GM21717 (cell line): ENCODE results near the gene DOCK6.

Experiments used
- ATAC-seq: cut with Tn5 transposase; IDR thresholded peaks from one replicate; pipeline ENCODE4 v1.9.1; 2021; ENCODE audit warnings: mild to moderate bottlenecking, moderate library complexity; ENCODE audit not compliant: unreplicated experiment

DOCK6 gene

GRCh38 chr19:11251217-11251616, 11.1 kb downstream of the DOCK6 start:
- ATAC-seq, result no peak

GRCh38 chr19:11248852-11249251, 13.5 kb downstream of the DOCK6 start:
- no peak for ATAC-seq

GRCh38 chr19:11247934-11248333, 14.4 kb downstream of the DOCK6 start:
- ATAC-seq, result no peak

DNA sequence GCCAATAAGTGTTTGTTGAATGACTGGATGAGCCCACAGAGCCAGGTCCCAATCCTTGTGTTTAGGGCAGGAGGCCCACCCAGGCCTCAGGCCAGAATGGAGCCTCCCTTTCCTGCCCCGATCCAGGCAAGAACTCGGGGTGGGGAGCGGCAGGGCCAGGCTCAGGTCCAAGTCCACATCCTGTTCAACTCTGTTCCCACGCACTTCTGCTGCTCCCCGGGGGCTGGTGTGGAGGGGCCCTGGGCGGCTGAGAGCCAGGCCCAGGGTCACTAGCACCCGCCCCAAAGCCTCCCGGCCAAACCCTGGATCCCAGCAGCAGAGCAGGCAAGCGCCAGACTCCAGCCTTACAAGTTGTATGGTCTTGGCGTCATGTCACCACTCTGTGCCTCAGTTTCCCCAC, 14.9 kb downstream of the DOCK6 start:
- no peak for ATAC-seq

GRCh38 chr19:11246941-11247340, 15.4 kb downstream of the DOCK6 start:
- ATAC-seq, result no peak

GRCh38 chr19:11244846-11245589, 17.3 kb downstream of the DOCK6 start:
- no peak for ATAC-seq

GRCh38 chr19:11243798-11244169, 18.5 kb downstream of the DOCK6 start:
- no peak for ATAC-seq

DNA sequence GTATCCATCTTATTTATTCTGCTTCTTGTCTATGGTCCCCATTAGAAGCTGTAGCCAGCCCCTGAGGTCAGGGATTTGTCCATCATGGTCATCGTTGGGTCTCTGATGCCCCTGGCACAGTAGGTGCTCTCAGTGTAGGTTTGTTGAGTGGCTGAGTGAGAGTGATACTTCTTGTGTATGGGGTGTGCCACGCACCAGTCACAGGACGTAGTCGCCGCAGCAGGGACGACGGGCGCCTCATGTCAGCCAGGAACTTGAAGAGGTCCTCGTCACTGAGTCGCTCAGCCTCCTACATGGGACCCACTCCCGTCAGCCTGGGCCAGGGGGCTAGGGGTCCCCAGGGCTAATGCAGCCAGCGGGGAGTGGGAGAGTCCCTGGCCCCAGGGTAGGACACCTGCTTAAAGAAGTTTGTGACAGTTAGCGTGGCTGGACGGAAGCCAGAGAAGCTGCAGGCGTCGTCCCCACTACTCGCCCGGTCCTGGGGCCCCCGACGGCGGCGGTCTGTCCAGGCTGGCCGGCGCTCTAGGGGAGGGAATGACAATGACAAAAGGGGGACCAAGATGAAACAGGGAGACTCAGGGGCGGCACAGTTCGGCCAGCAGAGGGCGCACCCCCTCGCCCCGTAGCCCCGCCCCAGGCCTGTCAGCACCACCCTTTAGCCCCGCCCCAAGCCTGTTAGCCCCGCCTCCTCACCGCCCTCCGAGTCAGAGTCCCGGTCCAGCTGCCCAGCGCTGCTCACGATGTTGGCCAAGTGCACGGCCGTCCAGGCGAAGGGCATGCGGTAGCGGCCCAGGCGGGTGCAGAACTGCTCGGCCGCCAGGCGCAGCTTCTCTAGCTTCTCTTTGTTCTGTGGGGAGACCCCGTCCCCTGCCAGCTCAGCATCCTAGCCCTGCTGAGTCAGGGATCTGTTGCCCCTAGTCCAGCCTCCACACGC, 19.2 kb downstream of the DOCK6 start:
- ATAC-seq, result peak; percentile 47

DNA sequence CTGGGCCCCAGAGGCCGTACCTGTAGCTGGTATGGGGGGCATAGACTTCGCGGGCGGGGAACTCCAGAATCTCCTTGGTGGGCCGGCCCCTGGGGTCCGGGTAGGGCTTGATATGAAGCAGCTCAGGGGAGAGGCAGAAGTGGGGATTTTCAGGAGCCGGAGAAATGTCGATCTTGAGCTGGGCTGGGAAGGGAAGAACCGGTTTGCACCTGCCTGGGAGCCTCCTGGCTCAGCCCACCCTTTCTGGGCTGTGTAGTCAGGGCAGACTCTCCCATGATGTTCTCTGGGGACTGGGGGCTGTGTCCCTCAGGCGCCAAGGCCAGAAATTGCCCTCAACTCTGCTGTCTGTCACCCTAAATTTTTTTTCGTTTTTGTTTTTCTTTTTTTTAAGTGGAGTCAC, 20.3 kb downstream of the DOCK6 start:
- no peak for ATAC-seq

DNA sequence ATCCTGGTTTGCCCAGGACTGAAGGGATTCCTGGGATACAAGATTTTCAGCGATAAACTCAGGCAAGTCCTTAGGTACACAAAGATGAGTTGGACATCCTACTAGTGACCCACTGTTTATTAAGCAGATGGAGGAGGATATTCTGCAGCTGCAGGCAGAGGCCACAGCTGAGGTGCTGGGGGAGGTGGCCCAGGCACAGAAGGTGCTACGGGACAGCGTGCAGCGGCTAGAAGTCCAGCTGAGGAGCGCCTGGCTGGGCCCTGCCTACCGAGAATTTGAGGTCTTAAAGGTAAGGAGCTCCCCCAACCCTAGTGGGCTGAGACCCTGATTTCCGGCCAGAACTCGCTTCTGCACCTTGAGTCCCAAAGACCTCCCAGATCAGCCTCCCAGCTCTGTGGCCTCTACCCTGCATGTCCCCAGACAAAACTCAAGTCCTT, 22.3 kb downstream of the DOCK6 start:
- ATAC-seq, result no peak

DNA sequence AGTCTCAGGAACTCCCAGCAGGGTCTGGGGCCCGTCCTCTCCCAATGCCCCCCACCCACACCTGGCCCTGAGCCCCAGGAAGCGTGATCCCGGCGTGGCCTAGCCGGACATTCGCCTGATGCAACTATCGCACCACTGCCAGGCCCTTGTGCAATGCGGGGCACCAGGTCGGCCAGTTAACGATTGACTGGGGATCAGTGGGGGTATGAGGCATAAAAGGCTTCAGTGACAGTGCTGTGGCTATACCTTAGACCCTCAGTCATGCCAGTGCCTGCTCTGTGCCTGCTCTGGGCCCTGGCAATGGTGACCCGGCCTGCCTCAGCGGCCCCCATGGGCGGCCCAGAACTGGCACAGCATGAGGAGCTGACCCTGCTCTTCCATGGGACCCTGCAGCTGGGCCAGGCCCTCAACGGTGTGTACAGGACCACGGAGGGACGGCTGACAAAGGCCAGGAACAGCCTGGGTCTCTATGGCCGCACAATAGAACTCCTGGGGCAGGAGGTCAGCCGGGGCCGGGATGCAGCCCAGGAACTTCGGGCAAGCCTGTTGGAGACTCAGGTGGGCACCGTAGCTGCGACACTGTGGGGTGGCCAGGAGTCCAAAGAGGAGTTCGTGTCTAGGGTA, 22.8 kb downstream of the DOCK6 start, which contains the start of gene ANGPTL8:
Gene ANGPTL8, plus strand, starts transcription at position 243 of the 624 bp plus-strand sequence. Its CDS starts 19 bp downstream, at position 262.
- no peak for ATAC-seq

GRCh38 chr19:11238781-11239376, 23.4 kb downstream of the DOCK6 start:
- ATAC-seq, result no peak

DNA sequence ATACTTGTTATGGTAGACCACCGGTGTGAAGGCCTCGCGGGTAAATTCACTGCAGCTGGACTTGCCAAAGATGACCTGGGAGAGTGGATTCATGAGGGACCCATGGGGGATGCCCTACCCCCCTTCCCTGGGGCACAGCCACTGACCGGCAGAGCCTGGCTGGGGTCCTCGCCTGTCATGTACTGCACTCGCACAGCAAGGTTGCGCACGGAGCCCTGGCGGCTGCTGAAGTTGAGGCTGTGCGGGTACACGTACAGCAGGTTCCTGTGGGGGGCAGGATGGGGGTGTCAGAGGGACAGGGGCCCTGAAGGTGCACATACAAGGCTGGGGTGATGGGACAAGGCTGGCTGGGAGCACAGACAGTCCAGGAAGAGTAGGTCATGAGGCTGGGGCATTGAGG, 24.3 kb downstream of the DOCK6 start:
- ATAC-seq, result no peak

- ATAC-seq, result no peak
Measured at GRCh38 chr19:11237321-11237720, 25.0 kb downstream of the DOCK6 start.

GRCh38 chr19:11236324-11237301, 25.7 kb downstream of the DOCK6 start:
- no peak for ATAC-seq

DNA sequence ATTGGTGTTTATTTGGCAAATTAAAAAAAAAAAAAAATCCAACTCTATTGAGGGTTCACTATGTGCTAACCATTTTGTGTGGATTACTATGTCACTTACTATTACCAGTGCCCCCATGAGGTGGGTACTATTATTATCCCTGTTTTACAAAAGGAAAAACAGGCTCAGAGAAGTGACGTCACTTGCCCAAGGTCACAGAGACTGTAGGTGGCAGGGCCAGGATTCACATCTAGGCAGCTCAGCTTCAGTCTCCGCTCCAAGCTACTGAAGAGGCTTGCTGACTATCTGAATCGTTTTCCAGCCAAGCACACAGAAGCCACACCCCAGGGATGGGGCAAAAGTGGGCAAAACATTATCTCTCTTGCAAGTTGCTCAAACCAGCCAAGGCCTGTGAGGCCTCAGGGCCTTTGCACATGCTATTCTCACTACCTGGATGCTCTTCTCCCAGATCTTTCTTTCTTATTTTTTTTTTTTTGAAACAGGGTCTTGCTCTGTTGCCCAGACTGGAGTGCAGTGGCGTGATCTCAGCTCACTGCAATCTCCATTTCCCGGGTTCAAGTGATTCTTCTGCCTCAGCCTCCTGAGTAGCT, 27.7 kb downstream of the DOCK6 start:
- ATAC-seq, result no peak

GRCh38 chr19:11233073-11233472, 29.3 kb downstream of the DOCK6 start:
- no peak for ATAC-seq

DNA sequence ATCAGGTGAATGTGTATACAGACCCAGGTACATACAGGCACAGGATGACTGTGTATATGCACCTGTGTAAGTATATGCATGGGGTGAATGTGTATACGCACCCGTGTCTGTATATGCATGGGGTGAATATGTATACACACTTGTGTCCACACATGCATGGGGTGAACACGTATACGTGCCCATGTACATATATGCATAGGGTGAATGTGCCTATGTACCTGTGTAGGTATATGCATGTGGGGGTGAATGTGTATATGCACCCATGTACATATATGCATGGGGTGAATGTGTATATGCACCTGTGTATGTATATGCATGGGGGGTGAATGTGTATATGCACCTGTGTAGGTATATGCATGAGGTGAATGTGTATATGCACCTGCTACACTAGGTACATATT, 29.8 kb downstream of the DOCK6 start:
- ATAC-seq, result no peak

- ATAC-seq, result no peak
Measured at GRCh38 chr19:11230621-11231386, 31.5 kb downstream of the DOCK6 start.
